Measurements from ENCODE around the gene GAL3ST3. TPM values are rescaled to one million over a fixed set of nuclear protein-coding genes. Genes with fewer than 3 reads are reported as not detected.

GAL3ST3 gene
- total RNA-seq, 1 donor from 2014 or later: 0.18 TPM

GRCh38 chr11:66077927-66078326, 29.0 kb upstream of the GAL3ST3 start:
- intact Hi-C loops (cut with micrococcal nuclease): no loop called here
- H3K4me3 Mint-ChIP-seq (ENCODE audit: low read depth): no peak overlapping the region
- H3K27ac Mint-ChIP-seq: peak overlapping the region; percentile 62
- H3K9me3 Mint-ChIP-seq: no peaks in the 10 kb centered on the region
- DNase-seq (ENCODE audit: low spot score): no peak
- H3K27me3 Mint-ChIP-seq (ENCODE audit: low read depth): no peaks in the 10 kb centered on the region
- peaks cover 54% of the 10 kb centered on the region for H3K36me3 Mint-ChIP-seq (ENCODE audit: low read depth)
- peaks cover 53% of the 10 kb centered on the region for H3K4me1 Mint-ChIP-seq (ENCODE audit: low read depth)

GRCh38 chr11:66076561-66076960, 27.6 kb upstream of the GAL3ST3 start:
- DNase-seq (ENCODE audit: low spot score): no peak
- Mint-ChIP-seq H3K9me3 (no peaks in the 10 kb centered on the region), H3K27me3 (ENCODE audit: low read depth) (no peaks in the 10 kb centered on the region), H3K36me3 (ENCODE audit: low read depth) (peaks cover 65% of the 10 kb centered on the region), H3K27ac (no peak overlapping the region), H3K4me1 (ENCODE audit: low read depth) (peaks cover 59% of the 10 kb centered on the region), H3K4me3 (ENCODE audit: low read depth) (no peak overlapping the region)
- intact Hi-C loops (cut with micrococcal nuclease): no loop called here

GRCh38 chr11:66075273-66075672, 26.3 kb upstream of the GAL3ST3 start:
- Mint-ChIP-seq H3K4me1 (ENCODE audit: low read depth) (peaks cover 53% of the 10 kb centered on the region), H3K9me3 (no peaks in the 10 kb centered on the region), H3K4me3 (ENCODE audit: low read depth) (no peak overlapping the region)

GRCh38 chr11:66073669-66074068, 24.7 kb upstream of the GAL3ST3 start:
- H3K27me3 Mint-ChIP-seq (ENCODE audit: low read depth): no peaks in the 10 kb centered on the region
- DNase-seq (ENCODE audit: low spot score): no peak
- peaks cover 48% of the 10 kb centered on the region for H3K4me1 Mint-ChIP-seq (ENCODE audit: low read depth)
- peaks cover 66% of the 10 kb centered on the region for H3K36me3 Mint-ChIP-seq (ENCODE audit: low read depth)
- H3K27ac Mint-ChIP-seq: no peak overlapping the region
- no peaks in the 10 kb centered on the region for H3K9me3 Mint-ChIP-seq
- intact Hi-C loops (cut with micrococcal nuclease): loop anchor here (5.0 kb wide), 1 partner anchor 34 kb away; no protein-coding TSS in a partner anchor
- no peak overlapping the region for H3K4me3 Mint-ChIP-seq (ENCODE audit: low read depth)

More at GRCh38 chr11:66075273-66075672, 26.3 kb upstream of the GAL3ST3 start:
- Mint-ChIP-seq H3K36me3 (ENCODE audit: low read depth) (peaks cover 68% of the 10 kb centered on the region), H3K27ac (no peak overlapping the region), H3K27me3 (ENCODE audit: low read depth) (no peaks in the 10 kb centered on the region)
- intact Hi-C loops (cut with micrococcal nuclease): no loop called here
- no peak for DNase-seq (ENCODE audit: low spot score)

- Mint-ChIP-seq H3K27me3 (ENCODE audit: low read depth) (no peaks in the 10 kb centered on the region), H3K9me3 (no peaks in the 10 kb centered on the region), H3K27ac (peak overlapping the region; percentile 89), H3K36me3 (ENCODE audit: low read depth) (peaks cover 67% of the 10 kb centered on the region), H3K4me3 (ENCODE audit: low read depth) (peak overlapping the region; percentile 84), H3K4me1 (ENCODE audit: low read depth) (peaks cover 48% of the 10 kb centered on the region)
- no peak for DNase-seq (ENCODE audit: low spot score)
- intact Hi-C loops (cut with micrococcal nuclease): loop anchor here (5.0 kb wide), 1 partner anchor 35 kb away; no protein-coding TSS in a partner anchor
Observed at GRCh38 chr11:66072518-66072917, 23.6 kb upstream of the GAL3ST3 start.

GRCh38 chr11:66072081-66072480, 23.1 kb upstream of the GAL3ST3 start:
- Mint-ChIP-seq H3K4me3 (ENCODE audit: low read depth) (peak overlapping the region; percentile 84), H3K27ac (peak overlapping the region; percentile 89), H3K36me3 (ENCODE audit: low read depth) (peaks cover 68% of the 10 kb centered on the region), H3K27me3 (ENCODE audit: low read depth) (no peaks in the 10 kb centered on the region), H3K9me3 (no peaks in the 10 kb centered on the region), H3K4me1 (ENCODE audit: low read depth) (peaks cover 49% of the 10 kb centered on the region)
- DNase-seq (ENCODE audit: low spot score): no peak
- intact Hi-C loops (cut with micrococcal nuclease): loop anchor here (5.0 kb wide), 1 partner anchor 35 kb away; no protein-coding TSS in a partner anchor

GRCh38 chr11:66071381-66071801, 22.4 kb upstream of the GAL3ST3 start:
- intact Hi-C loops (cut with micrococcal nuclease): loop anchor here (1.0 to 5.0 kb wide), 3 partner anchors 9 to 63 kb away; no protein-coding TSS in a partner anchor
- peak overlapping the region; percentile 84 for H3K4me3 Mint-ChIP-seq (ENCODE audit: low read depth)

GRCh38 chr11:66070604-66071380, 21.8 kb upstream of the GAL3ST3 start:
- peaks cover 57% of the 10 kb centered on the region for H3K4me1 Mint-ChIP-seq (ENCODE audit: low read depth)
- peak overlapping the region; percentile 84 for H3K4me3 Mint-ChIP-seq (ENCODE audit: low read depth)
- peaks cover 69% of the 10 kb centered on the region for H3K36me3 Mint-ChIP-seq (ENCODE audit: low read depth)
- H3K27me3 Mint-ChIP-seq (ENCODE audit: low read depth): no peaks in the 10 kb centered on the region
- H3K27ac Mint-ChIP-seq: peak overlapping the region; percentile 89
- H3K9me3 Mint-ChIP-seq: no peaks in the 10 kb centered on the region
- intact Hi-C loops (cut with micrococcal nuclease): loop anchor here (1.0 to 5.0 kb wide), 3 partner anchors 10 to 64 kb away; no protein-coding TSS in a partner anchor
- DNase-seq (ENCODE audit: low spot score): no peak

More at GRCh38 chr11:66071381-66071801, 22.4 kb upstream of the GAL3ST3 start:
- H3K27ac Mint-ChIP-seq: peak overlapping the region; percentile 89
- H3K27me3 Mint-ChIP-seq (ENCODE audit: low read depth): no peaks in the 10 kb centered on the region
- no peaks in the 10 kb centered on the region for H3K9me3 Mint-ChIP-seq
- peaks cover 70% of the 10 kb centered on the region for H3K36me3 Mint-ChIP-seq (ENCODE audit: low read depth)
- no peak for DNase-seq (ENCODE audit: low spot score)
- H3K4me1 Mint-ChIP-seq (ENCODE audit: low read depth): peaks cover 54% of the 10 kb centered on the region

GRCh38 chr11:66069715-66070603, 21.0 kb upstream of the GAL3ST3 start, which contains the start of gene PACS1:
PACS1 (plus strand) TSS chr11:66070272; CDS start chr11:66070487, 215 bp downstream.
- H3K36me3 Mint-ChIP-seq (ENCODE audit: low read depth): peaks cover 75% of the 10 kb centered on the region
- H3K27ac Mint-ChIP-seq: peak within 1 kb of the TSS; percentile 91
- no peaks in the 10 kb centered on the region for H3K27me3 Mint-ChIP-seq (ENCODE audit: low read depth)
- intact Hi-C loops (cut with micrococcal nuclease): loop anchor here (1.0 to 5.0 kb wide), 3 partner anchors 18 to 56 kb away; partner anchors contain the start of gene SF3B2
- no peaks in the 10 kb centered on the region for H3K9me3 Mint-ChIP-seq
- H3K4me3 Mint-ChIP-seq (ENCODE audit: low read depth): peak within 1 kb of the TSS; percentile 84
- peak; percentile 74 for DNase-seq (ENCODE audit: low spot score)
- H3K4me1 Mint-ChIP-seq (ENCODE audit: low read depth): peaks cover 60% of the 10 kb centered on the region

GRCh38 chr11:66068923-66069714, 20.2 kb upstream of the GAL3ST3 start:
- intact Hi-C loops (cut with micrococcal nuclease): loop anchor here (1.0 kb wide), 2 partner anchors 17 to 57 kb away; partner anchors contain the start of gene SF3B2
- Mint-ChIP-seq H3K9me3 (no peaks in the 10 kb centered on the region), H3K27ac (peak overlapping the region; percentile 91), H3K4me3 (ENCODE audit: low read depth) (peak overlapping the region; percentile 79), H3K27me3 (ENCODE audit: low read depth) (no peaks in the 10 kb centered on the region), H3K36me3 (ENCODE audit: low read depth) (peaks cover 78% of the 10 kb centered on the region), H3K4me1 (ENCODE audit: low read depth) (peaks cover 57% of the 10 kb centered on the region)
- no peak for DNase-seq (ENCODE audit: low spot score)

- peak; percentile 64 for DNase-seq (ENCODE audit: low spot score)
- no peaks in the 10 kb centered on the region for H3K9me3 Mint-ChIP-seq
- no peaks in the 10 kb centered on the region for H3K27me3 Mint-ChIP-seq (ENCODE audit: low read depth)
- H3K4me1 Mint-ChIP-seq (ENCODE audit: low read depth): peaks cover 63% of the 10 kb centered on the region
- peak overlapping the region; percentile 55 for H3K4me3 Mint-ChIP-seq (ENCODE audit: low read depth)
- peaks cover 81% of the 10 kb centered on the region for H3K36me3 Mint-ChIP-seq (ENCODE audit: low read depth)
- peak overlapping the region; percentile 91 for H3K27ac Mint-ChIP-seq
- intact Hi-C loops (cut with micrococcal nuclease): no loop called here
Observed at GRCh38 chr11:66068154-66068821, 19.3 kb upstream of the GAL3ST3 start.

Data from activated T-helper 2 cell treated with anti-CD3 and anti-CD28 coated beads, Interferon-gamma antibody, Interleukin-2, Interleukin-4, amounts not matched to agents 10 μg/mL and 5 μg/mL and 100 μg/mL, durations not matched to agents 14 hours and 24 hours and 36 hours (primary cell).